Activated T-cell treated with anti-CD3 and anti-CD28 coated beads, Interleukin-2, amount 50 U/mL, for 24 hours (primary cell): ENCODE measurements around the gene SEC61B.
"Not testable (repeated sequence)": the region's sequence is repeated elsewhere in the genome, so short reads cannot be mapped to it uniquely, and the experiment has no call there.

Experiments used
- DNase-seq: peaks from one replicate; pipeline ENCODE4 v3.0.0-alpha.2; 2020
- H3K27ac Mint-ChIP-seq: 2 replicates; pipeline ENCODE4 v1.8.0; 2020; ENCODE audit warnings: mild to moderate bottlenecking, mixed read lengths
- H3K27me3 Mint-ChIP-seq: 2 replicates; pipeline ENCODE4 v1.8.0; 2020; ENCODE audit warnings: mixed read lengths
- H3K36me3 Mint-ChIP-seq: 2 replicates; pipeline ENCODE4 v1.8.0; 2020; ENCODE audit warnings: low read depth, mixed read lengths
- H3K4me1 Mint-ChIP-seq: 2 replicates; pipeline ENCODE4 v1.8.0; 2020; ENCODE audit warnings: low read depth, mixed read lengths
- H3K4me3 Mint-ChIP-seq: 2 replicates; pipeline ENCODE4 v1.8.0; 2020; ENCODE audit warnings: mild to moderate bottlenecking, moderate library complexity, mixed read lengths
- H3K9me3 Mint-ChIP-seq: 2 replicates; pipeline ENCODE4 v1.8.0; 2020; ENCODE audit warnings: mixed read lengths

Gene SEC61B

GRCh38 chr9:99237849-99238248, 15.8 kb downstream of the SEC61B start:
- not testable (repeated sequence) for DNase-seq, H3K4me3 Mint-ChIP-seq, H3K9me3 Mint-ChIP-seq, H3K27me3 Mint-ChIP-seq, H3K27ac Mint-ChIP-seq
- Mint-ChIP-seq H3K4me1 (peaks cover 30% of the 10 kb centered on the region), H3K36me3 (peaks cover 60% of the 10 kb centered on the region)

- H3K4me1 Mint-ChIP-seq = peaks cover 30% of the 10 kb centered on the region
- DNase-seq = no peak
- H3K36me3 Mint-ChIP-seq = peaks cover 60% of the 10 kb centered on the region
- H3K27me3 Mint-ChIP-seq = no peaks in the 10 kb centered on the region
- H3K4me3 Mint-ChIP-seq = no peak overlapping the region
- H3K27ac Mint-ChIP-seq = no peak overlapping the region
- H3K9me3 Mint-ChIP-seq = no peaks in the 10 kb centered on the region
Observed at GRCh38 chr9:99238331-99238730, 16.2 kb downstream of the SEC61B start.

GRCh38 chr9:99239341-99240060, 17.4 kb downstream of the SEC61B start:
- peaks cover 60% of the 10 kb centered on the region for H3K36me3 Mint-ChIP-seq
- H3K4me3 Mint-ChIP-seq = no peak overlapping the region
- no peak overlapping the region for H3K27ac Mint-ChIP-seq
- peaks cover 30% of the 10 kb centered on the region for H3K4me1 Mint-ChIP-seq
- no peaks in the 10 kb centered on the region for H3K27me3 Mint-ChIP-seq
- DNase-seq = no peak
- H3K9me3 Mint-ChIP-seq = no peaks in the 10 kb centered on the region

GRCh38 chr9:99241106-99241505, 19.0 kb downstream of the SEC61B start:
- H3K4me3 Mint-ChIP-seq = no peak overlapping the region
- H3K27ac Mint-ChIP-seq = no peak overlapping the region
- H3K4me1 Mint-ChIP-seq = peaks cover 20% of the 10 kb centered on the region
- H3K9me3 Mint-ChIP-seq = no peaks in the 10 kb centered on the region
- no peaks in the 10 kb centered on the region for H3K27me3 Mint-ChIP-seq
- H3K36me3 Mint-ChIP-seq = peaks cover 59% of the 10 kb centered on the region
- DNase-seq = no peak

DNA sequence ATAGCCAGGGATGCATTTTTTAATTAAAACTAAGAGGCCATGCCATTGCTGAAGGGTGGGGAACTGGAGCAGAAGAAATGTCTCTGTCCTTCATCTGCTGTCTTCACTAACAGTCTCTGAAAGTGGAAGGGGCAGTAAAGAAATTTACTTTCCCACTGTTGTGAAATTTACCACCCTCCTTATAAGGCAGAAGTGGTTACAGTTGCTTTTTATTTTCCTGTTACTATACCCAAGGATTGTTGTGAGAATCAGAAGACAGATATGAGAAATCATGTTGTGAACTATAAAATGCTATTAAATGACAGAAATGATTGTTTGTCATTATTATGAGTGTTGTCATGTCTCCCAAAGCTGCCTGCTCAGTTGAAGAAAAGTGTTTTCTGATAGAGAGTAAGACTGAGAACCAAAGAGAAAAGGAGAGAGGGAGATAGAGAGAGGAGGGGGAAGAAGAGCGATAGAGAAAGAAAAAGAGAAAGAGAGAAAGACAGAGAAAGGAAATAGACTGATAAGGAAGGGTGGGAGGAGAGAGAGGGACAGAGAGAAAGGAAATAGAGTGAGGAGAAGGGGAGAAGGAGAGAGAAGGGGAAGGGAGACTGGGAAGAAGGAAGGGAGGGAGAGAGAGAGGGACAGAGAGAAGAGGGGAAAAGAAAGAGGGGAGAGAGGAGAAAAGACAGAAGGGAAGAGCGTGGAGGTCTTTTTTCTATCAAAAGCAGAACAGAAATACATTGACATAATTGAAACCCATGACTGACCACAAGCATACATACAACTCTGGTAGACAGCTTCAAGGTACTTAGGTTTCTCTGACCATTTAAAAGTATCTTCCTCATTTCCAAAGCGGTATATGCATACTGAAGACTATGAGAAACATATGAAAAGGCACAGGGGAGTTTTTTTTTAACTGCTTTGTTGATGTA, 22.5 kb downstream of the SEC61B start:
- no peak for DNase-seq
- Mint-ChIP-seq H3K27me3 (no peaks in the 10 kb centered on the region), H3K4me1 (peaks cover 11% of the 10 kb centered on the region), H3K9me3 (no peaks in the 10 kb centered on the region), H3K27ac (peak overlapping the region; percentile 30), H3K4me3 (no peak overlapping the region), H3K36me3 (peaks cover 30% of the 10 kb centered on the region)

DNA sequence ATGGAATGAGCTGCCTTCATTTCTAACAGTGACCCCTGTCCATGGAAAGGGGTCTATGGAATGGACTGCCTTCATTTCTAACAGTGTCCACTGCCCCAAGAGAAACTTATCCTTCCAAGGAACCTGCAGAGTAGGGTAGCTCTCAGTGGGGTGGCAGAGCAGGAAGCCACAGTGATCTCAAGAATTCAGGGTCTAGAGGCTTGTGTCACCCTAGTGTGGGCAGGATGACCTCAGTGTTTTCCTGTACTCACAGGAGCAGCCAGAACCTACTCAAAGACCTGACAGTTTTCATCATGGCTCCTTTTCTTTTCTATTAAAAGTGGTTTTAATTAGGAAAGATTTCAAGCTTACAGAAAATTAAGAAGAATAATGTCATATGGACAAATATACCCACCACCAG, 27.5 kb downstream of the SEC61B start:
- no peak overlapping the region for H3K4me3 Mint-ChIP-seq
- H3K9me3 Mint-ChIP-seq = no peaks in the 10 kb centered on the region
- H3K36me3 Mint-ChIP-seq = no peaks in the 10 kb centered on the region
- no peaks in the 10 kb centered on the region for H3K27me3 Mint-ChIP-seq
- no peak for DNase-seq
- no peak overlapping the region for H3K27ac Mint-ChIP-seq
- peaks cover 38% of the 10 kb centered on the region for H3K4me1 Mint-ChIP-seq

- Mint-ChIP-seq H3K27ac (no peak overlapping the region), H3K4me3 (no peak overlapping the region), H3K36me3 (no peaks in the 10 kb centered on the region), H3K4me1 (peaks cover 50% of the 10 kb centered on the region), H3K27me3 (peaks cover 6% of the 10 kb centered on the region), H3K9me3 (no peaks in the 10 kb centered on the region)
- no peak for DNase-seq
Observed at GRCh38 chr9:99251157-99251556, 29.1 kb downstream of the SEC61B start.

- Mint-ChIP-seq H3K4me1 (peaks cover 50% of the 10 kb centered on the region), H3K36me3 (no peaks in the 10 kb centered on the region), H3K9me3 (no peaks in the 10 kb centered on the region), H3K27ac (peak overlapping the region; percentile 98), H3K27me3 (peaks cover 17% of the 10 kb centered on the region), H3K4me3 (peak overlapping the region; percentile 52)
- peak; percentile 45 for DNase-seq
Observed at GRCh38 chr9:99253134-99253533, 31.1 kb downstream of the SEC61B start.

DNA sequence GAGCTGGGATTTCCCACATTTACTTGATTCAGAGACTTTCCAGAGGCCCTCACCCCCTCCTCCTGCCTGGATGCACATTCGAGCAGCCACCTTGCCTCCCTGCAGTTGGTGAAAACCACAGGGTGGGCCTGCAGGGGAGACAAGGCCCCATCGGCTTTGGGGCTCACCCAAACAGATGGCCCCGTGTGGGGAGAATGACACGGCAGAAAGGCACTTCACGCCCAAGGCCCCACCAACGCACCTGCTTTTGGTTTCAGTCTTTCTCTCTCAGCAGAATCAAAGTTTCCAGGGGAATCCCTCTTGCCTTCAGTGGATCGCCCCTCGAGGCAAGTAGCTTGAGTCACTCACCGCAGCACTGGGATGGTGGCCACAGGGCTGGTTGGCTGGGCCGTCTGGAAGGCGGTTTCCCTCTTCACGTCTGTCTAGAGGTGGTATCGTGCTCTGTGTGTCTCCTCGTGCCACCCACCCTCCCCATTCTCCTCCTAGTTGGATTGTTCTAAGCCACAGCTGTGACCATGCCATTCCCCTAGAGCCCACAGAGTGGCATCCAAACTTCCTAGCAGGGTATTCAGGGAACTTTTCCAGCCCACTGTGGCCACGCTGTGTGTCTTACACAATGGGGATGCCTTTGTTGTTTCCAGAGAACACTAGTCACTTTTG, 31.8 kb downstream of the SEC61B start:
- Mint-ChIP-seq H3K4me1 (peaks cover 49% of the 10 kb centered on the region), H3K4me3 (peak overlapping the region; percentile 52), H3K9me3 (no peaks in the 10 kb centered on the region), H3K36me3 (no peaks in the 10 kb centered on the region), H3K27me3 (peaks cover 17% of the 10 kb centered on the region), H3K27ac (peak overlapping the region; percentile 98)
- peak; percentile 86 for DNase-seq

- H3K4me1 Mint-ChIP-seq = peaks cover 47% of the 10 kb centered on the region
Observed at GRCh38 chr9:99255651-99256050, 33.6 kb downstream of the SEC61B start.

GRCh38 chr9:99257723-99258389, 35.8 kb downstream of the SEC61B start:
- no peak overlapping the region for H3K4me3 Mint-ChIP-seq
- no peaks in the 10 kb centered on the region for H3K9me3 Mint-ChIP-seq
- peaks cover 17% of the 10 kb centered on the region for H3K27me3 Mint-ChIP-seq
- DNase-seq = no peak
- H3K36me3 Mint-ChIP-seq = no peaks in the 10 kb centered on the region
- H3K4me1 Mint-ChIP-seq = peaks cover 40% of the 10 kb centered on the region
- H3K27ac Mint-ChIP-seq = no peak overlapping the region

More at GRCh38 chr9:99255651-99256050, 33.6 kb downstream of the SEC61B start:
- Mint-ChIP-seq H3K9me3 (no peaks in the 10 kb centered on the region), H3K27me3 (peaks cover 17% of the 10 kb centered on the region), H3K27ac (no peak overlapping the region), H3K36me3 (no peaks in the 10 kb centered on the region), H3K4me3 (no peak overlapping the region)
- DNase-seq = no peak

GRCh38 chr9:99259231-99259918, 37.3 kb downstream of the SEC61B start:
- peak; percentile 50 for DNase-seq
- Mint-ChIP-seq H3K4me1 (peaks cover 33% of the 10 kb centered on the region), H3K27ac (no peak overlapping the region), H3K27me3 (peaks cover 17% of the 10 kb centered on the region), H3K9me3 (no peaks in the 10 kb centered on the region), H3K4me3 (no peak overlapping the region), H3K36me3 (no peaks in the 10 kb centered on the region)

- Mint-ChIP-seq H3K9me3 (no peaks in the 10 kb centered on the region), H3K4me1 (peaks cover 35% of the 10 kb centered on the region), H3K27me3 (peaks cover 7% of the 10 kb centered on the region), H3K36me3 (no peaks in the 10 kb centered on the region), H3K27ac (no peak overlapping the region), H3K4me3 (no peak overlapping the region)
- no peak for DNase-seq
Observed at GRCh38 chr9:99261923-99262322, 39.8 kb downstream of the SEC61B start.

DNA sequence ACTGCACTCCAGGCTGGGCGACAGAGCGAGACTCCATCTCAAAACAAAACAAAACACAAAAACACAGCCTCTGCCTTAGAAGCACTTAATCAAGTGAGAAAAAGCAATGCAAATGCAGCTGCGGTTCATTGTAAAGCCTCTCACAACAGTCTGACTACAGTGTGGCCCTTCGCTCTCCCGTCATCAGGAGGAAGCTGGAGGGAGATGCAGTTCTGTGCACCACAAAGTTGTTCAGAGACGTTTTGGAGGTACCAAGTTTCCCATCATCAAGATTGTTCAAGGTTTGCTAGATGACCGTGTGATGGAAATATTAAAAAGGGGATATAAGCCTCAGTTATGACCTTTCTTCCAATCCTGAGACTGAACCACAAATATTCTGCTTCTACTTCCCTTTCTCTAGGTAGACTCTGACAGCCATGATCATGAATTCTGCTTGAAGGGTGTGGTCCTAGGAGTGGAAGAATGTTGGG, 40.9 kb downstream of the SEC61B start:
- H3K4me3 Mint-ChIP-seq = no peak overlapping the region

More for the DNA sequence above, 40.9 kb downstream of the SEC61B start:
- no peaks in the 10 kb centered on the region for H3K27me3 Mint-ChIP-seq
- peaks cover 38% of the 10 kb centered on the region for H3K4me1 Mint-ChIP-seq
- H3K27ac Mint-ChIP-seq = no peak overlapping the region
- H3K9me3 Mint-ChIP-seq = no peaks in the 10 kb centered on the region
- DNase-seq = no peak
- no peaks in the 10 kb centered on the region for H3K36me3 Mint-ChIP-seq
